ENCODE measurements around the gene LRRC27.

DNA sequence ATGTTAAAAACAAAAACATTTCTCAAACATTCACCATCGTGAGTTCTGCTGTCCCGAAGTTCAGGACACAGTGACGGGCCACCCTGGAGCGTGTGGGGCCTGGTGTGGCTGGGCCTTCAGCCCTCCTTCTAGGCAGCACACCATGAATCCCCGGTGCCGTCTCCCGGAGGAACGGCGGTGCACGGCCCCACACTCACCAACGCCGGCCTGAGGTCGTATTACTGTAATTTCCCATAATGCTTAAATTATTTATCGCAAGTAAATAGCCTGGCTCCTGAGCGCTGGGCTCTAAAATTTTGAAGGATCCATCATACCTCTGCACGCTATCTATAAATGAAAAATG is 25.7 kb upstream of the LRRC27 start:
- TF ChIP-seq, protein P1, sequence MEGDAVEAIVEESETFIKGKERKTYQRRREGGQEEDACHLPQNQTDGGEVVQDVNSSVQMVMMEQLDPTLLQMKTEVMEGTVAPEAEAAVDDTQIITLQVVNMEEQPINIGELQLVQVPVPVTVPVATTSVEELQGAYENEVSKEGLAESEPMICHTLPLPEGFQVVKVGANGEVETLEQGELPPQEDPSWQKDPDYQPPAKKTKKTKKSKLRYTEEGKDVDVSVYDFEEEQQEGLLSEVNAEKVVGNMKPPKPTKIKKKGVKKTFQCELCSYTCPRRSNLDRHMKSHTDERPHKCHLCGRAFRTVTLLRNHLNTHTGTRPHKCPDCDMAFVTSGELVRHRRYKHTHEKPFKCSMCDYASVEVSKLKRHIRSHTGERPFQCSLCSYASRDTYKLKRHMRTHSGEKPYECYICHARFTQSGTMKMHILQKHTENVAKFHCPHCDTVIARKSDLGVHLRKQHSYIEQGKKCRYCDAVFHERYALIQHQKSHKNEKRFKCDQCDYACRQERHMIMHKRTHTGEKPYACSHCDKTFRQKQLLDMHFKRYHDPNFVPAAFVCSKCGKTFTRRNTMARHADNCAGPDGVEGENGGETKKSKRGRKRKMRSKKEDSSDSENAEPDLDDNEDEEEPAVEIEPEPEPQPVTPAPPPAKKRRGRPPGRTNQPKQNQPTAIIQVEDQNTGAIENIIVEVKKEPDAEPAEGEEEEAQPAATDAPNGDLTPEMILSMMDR (IDR thresholded peaks at IDR 0.05; ENCODE audit: insufficient read depth, low read length) = no peak
- no peak for TF ChIP-seq POLR2AphosphoS5 (IDR thresholded peaks at IDR 0.05; ENCODE audit: low read depth)
- TF ChIP-seq, protein P2, sequence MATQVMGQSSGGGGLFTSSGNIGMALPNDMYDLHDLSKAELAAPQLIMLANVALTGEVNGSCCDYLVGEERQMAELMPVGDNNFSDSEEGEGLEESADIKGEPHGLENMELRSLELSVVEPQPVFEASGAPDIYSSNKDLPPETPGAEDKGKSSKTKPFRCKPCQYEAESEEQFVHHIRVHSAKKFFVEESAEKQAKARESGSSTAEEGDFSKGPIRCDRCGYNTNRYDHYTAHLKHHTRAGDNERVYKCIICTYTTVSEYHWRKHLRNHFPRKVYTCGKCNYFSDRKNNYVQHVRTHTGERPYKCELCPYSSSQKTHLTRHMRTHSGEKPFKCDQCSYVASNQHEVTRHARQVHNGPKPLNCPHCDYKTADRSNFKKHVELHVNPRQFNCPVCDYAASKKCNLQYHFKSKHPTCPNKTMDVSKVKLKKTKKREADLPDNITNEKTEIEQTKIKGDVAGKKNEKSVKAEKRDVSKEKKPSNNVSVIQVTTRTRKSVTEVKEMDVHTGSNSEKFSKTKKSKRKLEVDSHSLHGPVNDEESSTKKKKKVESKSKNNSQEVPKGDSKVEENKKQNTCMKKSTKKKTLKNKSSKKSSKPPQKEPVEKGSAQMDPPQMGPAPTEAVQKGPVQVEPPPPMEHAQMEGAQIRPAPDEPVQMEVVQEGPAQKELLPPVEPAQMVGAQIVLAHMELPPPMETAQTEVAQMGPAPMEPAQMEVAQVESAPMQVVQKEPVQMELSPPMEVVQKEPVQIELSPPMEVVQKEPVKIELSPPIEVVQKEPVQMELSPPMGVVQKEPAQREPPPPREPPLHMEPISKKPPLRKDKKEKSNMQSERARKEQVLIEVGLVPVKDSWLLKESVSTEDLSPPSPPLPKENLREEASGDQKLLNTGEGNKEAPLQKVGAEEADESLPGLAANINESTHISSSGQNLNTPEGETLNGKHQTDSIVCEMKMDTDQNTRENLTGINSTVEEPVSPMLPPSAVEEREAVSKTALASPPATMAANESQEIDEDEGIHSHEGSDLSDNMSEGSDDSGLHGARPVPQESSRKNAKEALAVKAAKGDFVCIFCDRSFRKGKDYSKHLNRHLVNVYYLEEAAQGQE (IDR thresholded peaks at IDR 0.05; ENCODE audit: insufficient replicate concordance, low read depth) = no peak

Measured in HL-60 (cell line).